PFSK-1 (cell line): Measurements from ENCODE around the gene LMO7.

Source experiments
- POLR2AphosphoS5 ChIP-seq: IDR thresholded peaks from 2 replicates; pipeline ENCODE4 v1.6.1; 2012; ENCODE audit warnings: low read depth, mild to moderate bottlenecking, control low read depth, low read length, moderate library complexity
- SIN3A ChIP-seq: IDR thresholded peaks from 2 replicates; pipeline ENCODE4 v1.6.1; 2012; ENCODE audit warnings: mild to moderate bottlenecking, low read length, moderate library complexity, borderline replicate concordance; ENCODE audit not compliant: insufficient read depth
- TF ChIP-seq, protein P1 (sequence below), 2 experiments: IDR thresholded peaks; 2 replicates each; pipeline versions ENCODE4 v1.6.1 to v1.8.0; 2011 to 2012; ENCODE audit warnings: low read depth in 2 of 2, low read length in 2 of 2, control low read depth in 1 of 2, inconsistent platforms in 1 of 2, mild to moderate bottlenecking in 1 of 2, moderate library complexity in 1 of 2; ENCODE audit not compliant: insufficient read depth in 1 of 2

DNA sequence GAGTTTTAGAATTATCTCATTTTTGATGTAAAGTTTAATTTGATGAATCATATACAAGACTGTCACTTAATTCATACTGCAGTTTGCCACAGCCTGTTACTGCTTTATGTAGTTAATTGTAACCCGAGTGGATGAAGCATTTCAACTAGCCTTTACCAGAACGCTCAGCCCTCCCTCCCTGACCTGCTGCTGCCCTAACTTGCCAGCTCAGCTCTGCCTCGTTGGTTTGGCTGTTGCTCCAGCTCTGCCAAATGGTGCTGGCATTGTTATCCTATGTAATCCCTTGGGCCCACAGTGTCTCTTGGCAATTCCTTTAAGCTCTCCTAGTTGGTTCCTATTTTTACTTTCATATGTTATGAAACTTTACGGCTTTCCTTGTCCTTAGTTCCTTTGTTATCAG, 113.3 kb downstream of the LMO7 start:
- TF ChIP-seq SIN3A (no peak), POLR2AphosphoS5 (no peak)
- TF ChIP-seq, protein P1, sequence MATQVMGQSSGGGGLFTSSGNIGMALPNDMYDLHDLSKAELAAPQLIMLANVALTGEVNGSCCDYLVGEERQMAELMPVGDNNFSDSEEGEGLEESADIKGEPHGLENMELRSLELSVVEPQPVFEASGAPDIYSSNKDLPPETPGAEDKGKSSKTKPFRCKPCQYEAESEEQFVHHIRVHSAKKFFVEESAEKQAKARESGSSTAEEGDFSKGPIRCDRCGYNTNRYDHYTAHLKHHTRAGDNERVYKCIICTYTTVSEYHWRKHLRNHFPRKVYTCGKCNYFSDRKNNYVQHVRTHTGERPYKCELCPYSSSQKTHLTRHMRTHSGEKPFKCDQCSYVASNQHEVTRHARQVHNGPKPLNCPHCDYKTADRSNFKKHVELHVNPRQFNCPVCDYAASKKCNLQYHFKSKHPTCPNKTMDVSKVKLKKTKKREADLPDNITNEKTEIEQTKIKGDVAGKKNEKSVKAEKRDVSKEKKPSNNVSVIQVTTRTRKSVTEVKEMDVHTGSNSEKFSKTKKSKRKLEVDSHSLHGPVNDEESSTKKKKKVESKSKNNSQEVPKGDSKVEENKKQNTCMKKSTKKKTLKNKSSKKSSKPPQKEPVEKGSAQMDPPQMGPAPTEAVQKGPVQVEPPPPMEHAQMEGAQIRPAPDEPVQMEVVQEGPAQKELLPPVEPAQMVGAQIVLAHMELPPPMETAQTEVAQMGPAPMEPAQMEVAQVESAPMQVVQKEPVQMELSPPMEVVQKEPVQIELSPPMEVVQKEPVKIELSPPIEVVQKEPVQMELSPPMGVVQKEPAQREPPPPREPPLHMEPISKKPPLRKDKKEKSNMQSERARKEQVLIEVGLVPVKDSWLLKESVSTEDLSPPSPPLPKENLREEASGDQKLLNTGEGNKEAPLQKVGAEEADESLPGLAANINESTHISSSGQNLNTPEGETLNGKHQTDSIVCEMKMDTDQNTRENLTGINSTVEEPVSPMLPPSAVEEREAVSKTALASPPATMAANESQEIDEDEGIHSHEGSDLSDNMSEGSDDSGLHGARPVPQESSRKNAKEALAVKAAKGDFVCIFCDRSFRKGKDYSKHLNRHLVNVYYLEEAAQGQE (IDR thresholded peaks at IDR 0.05; ENCODE audit: insufficient read depth in 1 of 2, low read depth in 2 of 2, low read length in 2 of 2): no peak
